Sigmoid colon (tissue), 7 donors: ENCODE measurements around the gene TXNL4A. TPM values are rescaled to one million over a fixed set of nuclear protein-coding genes. Genes with fewer than 3 reads are reported as not detected.
A peak's percentile ranks its signal among the peaks of the same experiment; 100 is the strongest.

Source experiments
- DNase-seq: peaks from one replicate; pipeline ENCODE4 v3.0.0-alpha.2; 2019
- H3K27ac ChIP-seq, 4 donors: fragments of 200-600 bp; sonication (generic); one replicate each; pipeline ENCODE4 v1.5.1; 2016 to 2019; ENCODE audit warnings: mild to moderate bottlenecking in 1 of 4
- H3K27me3 ChIP-seq, 3 donors: fragments of 200-600 bp; sonication (generic); one replicate each; pipeline ENCODE4 v1.5.1; 2019; ENCODE audit warnings: mild to moderate bottlenecking in 1 of 3
- H3K36me3 ChIP-seq, 4 donors: fragments of 200-600 bp; sonication (generic); one replicate each; pipeline ENCODE4 v1.5.1; 2016 to 2019
- H3K4me1 ChIP-seq, 4 donors: fragments of 200-600 bp; sonication (generic); one replicate each; pipeline ENCODE4 v1.5.1; 2017 to 2019
- H3K4me3 ChIP-seq, 4 donors: fragments of 200-600 bp; sonication (generic); one replicate each; pipeline ENCODE4 v1.5.1; 2017 to 2019; ENCODE audit warnings: mild to moderate bottlenecking in 2 of 4, moderate library complexity in 1 of 4
- H3K9me3 ChIP-seq, 4 donors: fragments of 200-600 bp in 3 of 4; sonication (generic) in 3 of 4; one replicate each; pipeline versions ENCODE4 v1.5.1 to v1.6.1; 2013 to 2019
- EP300 ChIP-seq, 4 donors: sonication (generic); formaldehyde crosslinking; IDR thresholded peaks; one replicate each; pipeline ENCODE4 v1.6.1; 2017; ENCODE audit warnings: antibody characterized with exemption in 4 of 4
- POLR2A ChIP-seq, 2 donors: fragments of 450-650 bp; IDR thresholded peaks; one replicate each; pipeline ENCODE4 v1.6.1; 2016; ENCODE audit warnings: antibody characterized with exemption in 2 of 2, mild to moderate bottlenecking in 2 of 2, moderate library complexity in 2 of 2
- POLR2AphosphoS5 ChIP-seq, 4 donors: sonication (generic); formaldehyde crosslinking; IDR thresholded peaks; one replicate each; pipeline ENCODE4 v1.6.1; 2017; ENCODE audit warnings: antibody characterized with exemption in 4 of 4
- WGBS, 2 donors: extraction: QIAGEN DNeasy Blood & Tissue Kit; methylation state at CpG; one replicate each; pipeline ENCODE4 v1.1.7; 2013; 5-methylcytosine and 5-hydroxymethylcytosine counted together
- intact Hi-C: fragments of 100-400 bp; cut with DNase I; formaldehyde crosslinking; loops from one replicate; pipeline ENCODE4 v1.15.1; 2023
- polyA plus RNA-seq, 3 donors: library from polyadenylated mRNA; stranded (reverse); fragments of 200-250 nt; gene quantifications; one replicate each; pipeline ENCODE4 v1.2.3, GENCODE V29; 2013
- total RNA-seq, 4 donors: library from RNA; depleted of rRNA; stranded (reverse); fragments of >200 nt; gene quantifications; one replicate each; pipeline ENCODE4 v1.1.0, GENCODE V29; 2016
- TF ChIP-seq, protein P1 (sequence below), 4 experiments: fragments of 450-650 bp in 3 of 4; fragments of 200-600 bp in 1 of 4; IDR thresholded peaks; one replicate each; pipeline ENCODE4 v1.5.1; 2016 to 2019; ENCODE audit warnings: antibody characterized with exemption in 4 of 4, mild to moderate bottlenecking in 3 of 4, moderate library complexity in 2 of 4
- donor health status: healthy with polysubstance abuse.
- donor health status: Bipolar disorder and iron deficiency.
- donor health status: healthy.

Gene TXNL4A
- total and polyA plus RNA-seq, 7 donors = 16.9 to 85.3 (median 32.9) TPM

DNA sequence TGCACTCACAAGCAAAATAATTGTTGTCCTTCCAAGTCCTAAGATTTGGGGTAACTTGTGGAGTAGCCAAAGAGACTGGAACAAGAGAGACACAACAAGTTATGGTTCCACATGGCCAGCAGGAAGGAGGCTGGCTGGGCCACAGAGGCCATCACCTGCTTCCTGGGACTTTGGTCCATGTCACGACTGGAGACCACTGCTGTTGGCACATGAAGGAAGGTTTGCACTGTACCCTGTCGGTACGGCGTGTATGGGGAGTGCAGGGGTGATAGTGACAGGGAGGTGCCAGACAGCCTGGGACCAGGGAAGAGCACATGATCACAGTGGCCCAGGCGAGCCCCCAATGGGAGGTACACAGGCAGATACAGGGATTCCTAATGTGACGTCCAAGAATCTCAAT is 52.4 kb downstream of the TXNL4A start:
- intact Hi-C loops = no loop called here
- peak; percentile 10 for DNase-seq
- TF ChIP-seq EP300 (IDR thresholded peaks at IDR 0.05) (no peak), POLR2A (IDR thresholded peaks at IDR 0.05) (no peak), POLR2AphosphoS5 (IDR thresholded peaks at IDR 0.05) (no peak)
- TF ChIP-seq, protein P1, sequence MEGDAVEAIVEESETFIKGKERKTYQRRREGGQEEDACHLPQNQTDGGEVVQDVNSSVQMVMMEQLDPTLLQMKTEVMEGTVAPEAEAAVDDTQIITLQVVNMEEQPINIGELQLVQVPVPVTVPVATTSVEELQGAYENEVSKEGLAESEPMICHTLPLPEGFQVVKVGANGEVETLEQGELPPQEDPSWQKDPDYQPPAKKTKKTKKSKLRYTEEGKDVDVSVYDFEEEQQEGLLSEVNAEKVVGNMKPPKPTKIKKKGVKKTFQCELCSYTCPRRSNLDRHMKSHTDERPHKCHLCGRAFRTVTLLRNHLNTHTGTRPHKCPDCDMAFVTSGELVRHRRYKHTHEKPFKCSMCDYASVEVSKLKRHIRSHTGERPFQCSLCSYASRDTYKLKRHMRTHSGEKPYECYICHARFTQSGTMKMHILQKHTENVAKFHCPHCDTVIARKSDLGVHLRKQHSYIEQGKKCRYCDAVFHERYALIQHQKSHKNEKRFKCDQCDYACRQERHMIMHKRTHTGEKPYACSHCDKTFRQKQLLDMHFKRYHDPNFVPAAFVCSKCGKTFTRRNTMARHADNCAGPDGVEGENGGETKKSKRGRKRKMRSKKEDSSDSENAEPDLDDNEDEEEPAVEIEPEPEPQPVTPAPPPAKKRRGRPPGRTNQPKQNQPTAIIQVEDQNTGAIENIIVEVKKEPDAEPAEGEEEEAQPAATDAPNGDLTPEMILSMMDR (IDR thresholded peaks at IDR 0.05) = no peak

DNA sequence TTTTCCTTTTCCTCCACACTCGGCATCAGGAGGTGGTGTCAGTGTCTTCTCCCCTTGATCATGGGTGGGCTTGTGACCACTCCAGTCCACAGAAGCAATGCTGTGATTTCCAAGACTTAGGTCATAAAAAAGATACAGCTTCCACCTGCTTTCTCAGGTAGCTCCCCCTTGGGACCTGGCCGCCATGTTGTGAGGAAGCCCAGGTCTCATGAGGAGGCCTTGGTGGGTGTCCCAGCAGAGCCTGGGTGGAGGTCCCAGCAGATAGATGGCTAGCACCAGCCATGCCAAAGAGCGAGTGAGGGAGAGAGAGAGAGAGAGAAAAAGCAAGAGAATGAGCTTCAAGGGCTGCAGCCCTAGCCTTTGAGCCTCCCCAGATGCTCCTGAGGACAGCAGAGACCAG is 52.9 kb downstream of the TXNL4A start:
- H3K4me3 ChIP-seq = no peak overlapping the region
- intact Hi-C loops = no loop called here
- no peak overlapping the region for H3K27ac ChIP-seq
- peak; percentile 37 for DNase-seq
- H3K27me3 ChIP-seq = no peaks in the 10 kb centered on the region
- 95 to 97% methylated on average over 3 of the region's 3 CpGs for WGBS, 2 donors
- TF ChIP-seq EP300 (IDR thresholded peaks at IDR 0.05) (no peak), POLR2AphosphoS5 (IDR thresholded peaks at IDR 0.05) (no peak), POLR2A (IDR thresholded peaks at IDR 0.05) (no peak)
- TF ChIP-seq, protein P1 (IDR thresholded peaks at IDR 0.05) = no peak
- peaks cover 0 to 3% (median 0%) of the 10 kb centered on the region in 4 donors for H3K4me1 ChIP-seq
- peaks cover 0 to 2% (median 0%) of the 10 kb centered on the region in 4 donors for H3K9me3 ChIP-seq
- H3K36me3 ChIP-seq = peaks cover 0 to 41% (median 10%) of the 10 kb centered on the region in 4 donors

More for the DNA sequence above, 52.4 kb downstream of the TXNL4A start:
- Histone ChIP-seq H3K27me3 (no peaks in the 10 kb centered on the region), H3K4me1 (peaks cover 0 to 3% (median 0%) of the 10 kb centered on the region in 4 donors), H3K36me3 (peaks cover 0 to 42% (median 10%) of the 10 kb centered on the region in 4 donors), H3K27ac (no peak overlapping the region), H3K9me3 (no peaks in the 10 kb centered on the region), H3K4me3 (no peak overlapping the region)
- 86 to 95% methylated on average over 6 of the region's 6 CpGs for WGBS, 2 donors

DNA sequence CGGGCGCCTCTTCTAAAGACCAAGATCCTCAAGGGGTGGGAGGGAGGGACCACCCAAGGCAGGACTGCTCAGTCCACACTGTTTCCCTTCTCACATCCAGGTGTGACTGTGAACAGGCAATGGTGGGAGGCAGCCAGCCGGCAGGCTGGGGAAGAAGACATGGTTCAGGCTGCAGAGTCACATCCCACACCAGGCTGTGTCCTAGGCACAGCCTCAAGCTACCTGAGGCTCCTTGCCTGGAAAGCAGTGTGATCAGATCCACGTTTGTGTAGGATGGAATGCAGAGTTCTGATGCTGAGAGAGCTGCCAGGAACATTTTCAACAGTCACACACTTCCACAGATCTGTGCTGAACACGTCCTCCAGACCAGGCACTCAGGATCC is 53.3 kb downstream of the TXNL4A start:
- Histone ChIP-seq H3K9me3 (peaks cover 0 to 6% (median under 1%) of the 10 kb centered on the region in 4 donors), H3K27ac (no peak overlapping the region), H3K4me1 (peaks cover 0 to 3% (median 0%) of the 10 kb centered on the region in 4 donors), H3K27me3 (no peaks in the 10 kb centered on the region), H3K4me3 (no peak overlapping the region), H3K36me3 (peaks cover 4 to 39% (median 10%) of the 10 kb centered on the region in 4 donors)
- WGBS, 2 donors = 58 to 84% methylated on average over 5 of the region's 5 CpGs
- peak; percentile 13 for DNase-seq
- intact Hi-C loops = no loop called here
- TF ChIP-seq POLR2AphosphoS5 (IDR thresholded peaks at IDR 0.05) (no peak), POLR2A (IDR thresholded peaks at IDR 0.05) (no peak), EP300 (IDR thresholded peaks at IDR 0.05) (no peak)
- TF ChIP-seq, protein P1 (IDR thresholded peaks at IDR 0.05) = no peak

DNA sequence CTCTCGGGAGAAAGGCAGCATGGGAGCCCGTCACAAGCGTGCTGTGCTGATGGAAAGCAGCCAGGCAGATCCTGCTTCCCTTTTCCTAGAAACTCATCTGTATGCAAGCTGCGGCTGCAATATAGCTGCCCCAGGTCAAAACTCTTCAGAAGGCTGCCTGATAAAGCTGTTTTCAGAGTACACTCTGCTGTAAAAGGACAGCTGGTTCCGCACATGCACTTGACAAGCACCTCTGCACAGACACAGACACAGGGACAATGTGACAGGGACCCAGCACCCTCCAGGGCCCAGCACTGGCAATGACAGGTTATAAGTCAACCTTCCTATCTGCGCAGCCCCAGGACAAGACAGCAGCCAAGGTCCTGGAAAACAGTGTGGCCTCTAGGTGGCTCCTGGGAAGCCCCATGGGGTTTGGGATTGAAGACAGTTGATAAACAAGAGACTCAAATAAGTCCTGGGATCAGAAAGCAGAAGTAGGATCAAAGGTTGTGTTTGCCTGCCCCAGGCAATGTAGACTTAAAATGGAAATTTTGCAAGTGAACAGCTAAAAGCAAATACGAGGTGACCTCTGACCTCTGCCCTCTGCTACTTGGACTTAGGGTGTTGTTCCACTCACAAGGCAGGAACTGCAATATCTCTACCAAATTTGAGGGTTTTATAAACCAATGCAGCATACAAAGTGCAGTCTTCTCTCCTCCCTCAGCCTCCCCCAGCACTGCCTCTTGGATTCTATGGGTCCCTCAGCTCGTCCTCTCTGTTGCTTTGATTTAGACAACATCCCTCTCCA is 53.9 kb downstream of the TXNL4A start:
- Histone ChIP-seq H3K4me3 (no peak overlapping the region), H3K27me3 (no peaks in the 10 kb centered on the region), H3K27ac (no peak overlapping the region), H3K4me1 (peaks cover 0 to 3% (median 0%) of the 10 kb centered on the region in 4 donors), H3K36me3 (peaks cover under 1 to 38% (median 12%) of the 10 kb centered on the region in 4 donors), H3K9me3 (peaks cover 4 to 12% (median 6%) of the 10 kb centered on the region in 4 donors)
- TF ChIP-seq POLR2AphosphoS5 (IDR thresholded peaks at IDR 0.05) (no peak), EP300 (IDR thresholded peaks at IDR 0.05) (no peak), POLR2A (IDR thresholded peaks at IDR 0.05) (no peak)
- TF ChIP-seq, protein P1 (IDR thresholded peaks at IDR 0.05) = no peak
- DNase-seq = peak; percentile 62
- intact Hi-C loops = no loop called here
- WGBS, 2 donors = 20 to 72% methylated on average over 8 of the region's 8 CpGs
